Caki2 (cell line): ENCODE data around the gene UBASH3A. TPM values are rescaled to one million over a fixed set of nuclear protein-coding genes. Genes with fewer than 3 reads are reported as not detected.
"Not testable (repeated sequence)": the region's sequence is repeated elsewhere in the genome, so short reads cannot be mapped to it uniquely, and the experiment has no call there.

Experiments used
- DNase-seq: peaks from one replicate; pipeline ENCODE4 v3.0.0-alpha.2; 2015; ENCODE audit warnings: low read depth
- in situ Hi-C: cut with HindIII; loops from 2 replicates; pipeline ENCODE4 v1.10.0; 2016; ENCODE audit warnings: low sequenced_read_pairs, low pct_unique_long_range_greater_than_20kb, mixed read lengths
- total RNA-seq: library from RNA; depleted of rRNA; stranded (reverse); fragments of >200 nt; shearing (Covaris generic); gene quantifications from 2 replicates; pipeline ENCODE4 v1.2.3, GENCODE V29; 2014; ENCODE audit warnings: low replicate concordance

Gene UBASH3A
- total RNA-seq, 1 experiment from 2014 or later = not detected

- in situ Hi-C loops = no loop called here
Measured at GRCh38 chr21:42467140-42467983, 63.7 kb downstream of the UBASH3A start.

GRCh38 chr21:42468491-42469131 is 64.9 kb downstream of the UBASH3A start:
- in situ Hi-C loops = no loop called here
- peak; percentile 89 for DNase-seq

More at GRCh38 chr21:42467140-42467983, 63.7 kb downstream of the UBASH3A start:
- peak; percentile 84 for DNase-seq

- no peak for DNase-seq
- in situ Hi-C loops = no loop called here
Measured at GRCh38 chr21:42469272-42469671, 65.6 kb downstream of the UBASH3A start.

GRCh38 chr21:42469726-42470125 is 66.0 kb downstream of the UBASH3A start:
- in situ Hi-C loops, DNase-seq: not testable (repeated sequence)

GRCh38 chr21:42471206-42471605 is 67.5 kb downstream of the UBASH3A start:
- no peak for DNase-seq
- in situ Hi-C loops = no loop called here

GRCh38 chr21:42471716-42472330 is 68.1 kb downstream of the UBASH3A start:
- no peak for DNase-seq
- in situ Hi-C loops = no loop called here

- DNase-seq = no peak
Measured at GRCh38 chr21:42472521-42472920, 68.8 kb downstream of the UBASH3A start.

GRCh38 chr21:42473498-42474042 is 69.9 kb downstream of the UBASH3A start:
- no peak for DNase-seq
- in situ Hi-C loops = no loop called here

More at GRCh38 chr21:42472521-42472920, 68.8 kb downstream of the UBASH3A start:
- in situ Hi-C loops = no loop called here

GRCh38 chr21:42474043-42474831 is 70.5 kb downstream of the UBASH3A start:
- in situ Hi-C loops = no loop called here
- peak; percentile 89 for DNase-seq

- peak; percentile 20 for DNase-seq
- in situ Hi-C loops = no loop called here
Measured at GRCh38 chr21:42475036-42475435, 71.3 kb downstream of the UBASH3A start.

GRCh38 chr21:42475526-42476387 is 72.1 kb downstream of the UBASH3A start:
- in situ Hi-C loops = no loop called here

GRCh38 chr21:42476388-42477331 is 73.0 kb downstream of the UBASH3A start:
- no peak for DNase-seq
- in situ Hi-C loops = no loop called here

More at GRCh38 chr21:42475526-42476387, 72.1 kb downstream of the UBASH3A start:
- DNase-seq = no peak

GRCh38 chr21:42478504-42478903 is 74.8 kb downstream of the UBASH3A start:
- in situ Hi-C loops = no loop called here
- no peak for DNase-seq

- in situ Hi-C loops = no loop called here
- no peak for DNase-seq
Measured at GRCh38 chr21:42479582-42479981, 75.9 kb downstream of the UBASH3A start.

GRCh38 chr21:42480736-42481135 is 77.0 kb downstream of the UBASH3A start:
- DNase-seq = no peak
- in situ Hi-C loops = no loop called here

GRCh38 chr21:42481169-42481568 is 77.5 kb downstream of the UBASH3A start:
- in situ Hi-C loops = no loop called here
- DNase-seq = no peak
